A549 treated with AZD2906 at 1 μM for 4 hours (cell line): ENCODE results near the gene SNRPB. TPM values are rescaled to one million over a fixed set of nuclear protein-coding genes. Genes with fewer than 3 reads are reported as not detected.

Experiments used
- total RNA-seq: library from RNA; stranded (reverse); fragments of 200-300 nt; extraction: Qiagen RNA extraction; gene quantifications from 5 replicates; pipeline ENCODE4 v1.2.3, GENCODE V29; 2022

Gene SNRPB
- 879 to 1,091 TPM (median 997 TPM) in 5 replicates for total RNA-seq

GRCh38 chr20:2470423-2471193, at the start of gene SNRPB:
SNRPB (minus strand) TSS chr20:2470789; CDS start chr20:2470690, 99 bp downstream.

GRCh38 chr20:2508631-2509467, 38.3 kb upstream of the SNRPB start, which contains the start of gene ZNF343:
ZNF343 (minus strand) TSS chr20:2508915; CDS start chr20:2493895, 15,020 bp downstream.

Other genes with a start within 250 kb of the SNRPB start
- gene TGM3, start 174.8 kb downstream of the SNRPB start, total RNA-seq = 0.05 to 0.07 TPM (median 0.07 TPM) in 3 of 5 replicates, not detected in the others
- not detected in 5 replicates for gene TGM6, start 89.9 kb downstream of the SNRPB start, total RNA-seq
- gene ZNF343, start 38.1 kb upstream of the SNRPB start, total RNA-seq = 12.0 to 18.3 TPM (median 13.1 TPM) in 5 replicates
- gene TMC2, start 65.8 kb upstream of the SNRPB start, total RNA-seq = not detected in 5 replicates
- gene NOP56, start 181.8 kb upstream of the SNRPB start, total RNA-seq = 500 to 612 TPM (median 561 TPM) in 5 replicates
- gene IDH3B, start 193.4 kb upstream of the SNRPB start, total RNA-seq = 128 to 135 TPM (median 132 TPM) in 5 replicates
- 2.2 to 3.3 TPM (median 3.2 TPM) in 5 replicates for gene EBF4, start 222.0 kb upstream of the SNRPB start, total RNA-seq